HEK293 (cell line): ENCODE data around the gene NUDT13.
A peak's percentile ranks its signal among the peaks of the same experiment; 100 is the strongest.

Experiments used
- FEZF1 ChIP-seq: fragments of 450-650 bp; formaldehyde crosslinking; IDR thresholded peaks from 2 replicates; pipeline ENCODE4 v1.5.1; 2016; ENCODE audit warnings: missing biosample characterization, missing genetic modification characterization
- KLF10 ChIP-seq: fragments of 450-650 bp; IDR thresholded peaks from 2 replicates; pipeline ENCODE4 v1.5.1; 2018; ENCODE audit warnings: missing biosample characterization, mild to moderate bottlenecking, missing genetic modification characterization
- MYNN ChIP-seq: fragments of 450-650 bp; formaldehyde crosslinking; IDR thresholded peaks from 2 replicates; pipeline ENCODE4 v1.5.1; 2016; ENCODE audit warnings: missing biosample characterization, missing genetic modification characterization, borderline replicate concordance
- REST ChIP-seq: fragments of 450-650 bp; formaldehyde crosslinking; IDR thresholded peaks from 2 replicates; pipeline ENCODE4 v1.5.1; 2016; ENCODE audit warnings: missing biosample characterization, missing genetic modification characterization
- SALL2 ChIP-seq: fragments of 450-650 bp; formaldehyde crosslinking; IDR thresholded peaks from 2 replicates; pipeline ENCODE4 v1.5.0; 2017; ENCODE audit warnings: missing biosample characterization, mild to moderate bottlenecking, missing genetic modification characterization, borderline replicate concordance
- SCRT1 ChIP-seq: fragments of 450-650 bp; formaldehyde crosslinking; IDR thresholded peaks from 2 replicates; pipeline ENCODE4 v1.5.1; 2016; ENCODE audit warnings: missing biosample characterization, missing genetic modification characterization, borderline replicate concordance
- SP3 ChIP-seq: fragments of 450-650 bp; formaldehyde crosslinking; IDR thresholded peaks from 2 replicates; pipeline ENCODE4 v1.5.1; 2016; ENCODE audit warnings: missing biosample characterization, missing genetic modification characterization
- YY1 ChIP-seq: fragments of 450-650 bp; formaldehyde crosslinking; IDR thresholded peaks from 2 replicates; pipeline ENCODE4 v1.5.1; 2018; ENCODE audit warnings: missing biosample characterization, missing genetic modification characterization
- ZNF169 ChIP-seq: fragments of 450-650 bp; formaldehyde crosslinking; IDR thresholded peaks from 2 replicates; pipeline ENCODE4 v1.5.1; 2016; ENCODE audit warnings: missing biosample characterization, missing genetic modification characterization
- ZNF175 ChIP-seq: fragments of 450-650 bp; formaldehyde crosslinking; IDR thresholded peaks from 2 replicates; pipeline ENCODE4 v1.5.1; 2016; ENCODE audit warnings: missing biosample characterization, missing genetic modification characterization
- ZNF202 ChIP-seq: fragments of 450-650 bp; formaldehyde crosslinking; IDR thresholded peaks from 2 replicates; pipeline ENCODE4 v1.5.1; 2016; ENCODE audit warnings: missing biosample characterization, missing genetic modification characterization, borderline replicate concordance
- ZNF280C ChIP-seq: fragments of 450-650 bp; formaldehyde crosslinking; IDR thresholded peaks from 2 replicates; pipeline ENCODE4 v1.5.1; 2016; ENCODE audit warnings: missing biosample characterization, missing genetic modification characterization
- ZNF292 ChIP-seq: fragments of 450-650 bp; formaldehyde crosslinking; IDR thresholded peaks from 2 replicates; pipeline ENCODE4 v1.5.1; 2016; ENCODE audit warnings: low read depth, missing biosample characterization, missing genetic modification characterization, borderline replicate concordance
- ZNF426 ChIP-seq: fragments of 450-650 bp; formaldehyde crosslinking; IDR thresholded peaks from 2 replicates; pipeline ENCODE4 v1.5.1; 2017; ENCODE audit warnings: missing biosample characterization, missing genetic modification characterization, mild to moderate bottlenecking, inconsistent platforms, moderate library complexity
- ZNF518A ChIP-seq: fragments of 450-650 bp; formaldehyde crosslinking; conservative IDR thresholded peaks from 2 replicates; pipeline ENCODE4 v1.5.1; 2016; ENCODE audit warnings: low read depth, missing biosample characterization, missing genetic modification characterization
- ZNF521 ChIP-seq: fragments of 450-650 bp; formaldehyde crosslinking; IDR thresholded peaks from 2 replicates; pipeline ENCODE4 v1.5.1; 2017; ENCODE audit warnings: missing biosample characterization, mild to moderate bottlenecking, missing genetic modification characterization
- ZNF571 ChIP-seq: fragments of 450-650 bp; formaldehyde crosslinking; IDR thresholded peaks from 2 replicates; pipeline ENCODE4 v1.5.0; 2017; ENCODE audit warnings: missing biosample characterization, missing genetic modification characterization
- ZNF629 ChIP-seq: fragments of 450-650 bp; formaldehyde crosslinking; IDR thresholded peaks from 2 replicates; pipeline ENCODE4 v1.5.1; 2017; ENCODE audit warnings: missing biosample characterization, missing genetic modification characterization
- ZNF664 ChIP-seq: fragments of 450-650 bp; formaldehyde crosslinking; IDR thresholded peaks from 2 replicates; pipeline ENCODE4 v1.5.1; 2016; ENCODE audit warnings: missing biosample characterization, missing genetic modification characterization
- ZNF707 ChIP-seq: fragments of 450-650 bp; formaldehyde crosslinking; IDR thresholded peaks from 2 replicates; pipeline ENCODE4 v1.5.1; 2016; ENCODE audit warnings: missing biosample characterization, missing genetic modification characterization
- ZNF843 ChIP-seq: fragments of 450-650 bp; formaldehyde crosslinking; IDR thresholded peaks from 2 replicates; pipeline ENCODE4 v1.5.1; 2016; ENCODE audit warnings: missing biosample characterization, missing genetic modification characterization
- TF ChIP-seq, protein P1 (sequence below): fragments of 450-650 bp; formaldehyde crosslinking; IDR thresholded peaks from 2 replicates; pipeline ENCODE4 v1.5.1; 2016; ENCODE audit warnings: missing biosample characterization, missing genetic modification characterization, borderline replicate concordance
- TF ChIP-seq, protein P2 (sequence below): fragments of 450-650 bp; formaldehyde crosslinking; IDR thresholded peaks from 2 replicates; pipeline ENCODE4 v1.5.1; 2016; ENCODE audit warnings: missing biosample characterization, missing genetic modification characterization

Gene NUDT13

DNA sequence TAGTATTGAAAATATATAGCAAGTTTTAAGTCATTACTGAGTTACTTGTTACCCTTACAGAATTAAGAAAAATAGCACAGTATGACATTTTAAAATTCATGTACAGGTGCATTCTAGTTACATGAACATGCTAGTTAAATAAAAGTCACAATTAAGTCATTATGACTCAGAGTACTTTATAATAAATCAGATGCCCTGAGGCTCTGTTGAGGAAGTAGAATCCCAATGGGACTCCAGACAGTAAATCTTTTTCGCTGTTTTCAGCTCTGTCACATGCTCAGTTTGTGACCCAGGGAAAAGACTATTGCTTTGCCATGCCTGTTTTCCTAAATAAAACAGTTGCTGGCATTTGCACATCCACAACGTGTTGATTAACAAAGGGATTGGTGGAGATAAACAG is 21.0 kb downstream of the NUDT13 start (continued):
- 0 out of 2 replicates have a peak, but pooled peaks have one; percentile 27 for TF ChIP-seq ZNF664 (tag by site-specific recombination)
- TF ChIP-seq ZNF426 (tag by site-specific recombination): no peak
- TF ChIP-seq SALL2 (tag by site-specific recombination): no peak
- no peak for TF ChIP-seq ZNF202
- peak; percentile 41 for TF ChIP-seq KLF10
- TF ChIP-seq ZNF843: peak; percentile 58; the same call in 1 of the 2 replicates
- peak; percentile 51 for TF ChIP-seq ZNF629 (tag by site-specific recombination)
- TF ChIP-seq ZNF571 (tag by site-specific recombination): no peak
- TF ChIP-seq ZNF521 (tag by site-specific recombination): no peak
- TF ChIP-seq YY1: no peak
- TF ChIP-seq ZNF518A (tag by site-specific recombination): no peak
- no peak for TF ChIP-seq ZNF292 (tag by site-specific recombination)
- 0 out of 2 replicates have a peak, but pooled peaks have one; percentile 19 for TF ChIP-seq SCRT1 (tag by site-specific recombination)
- TF ChIP-seq ZNF175: no peak
- TF ChIP-seq SP3 (tag by site-specific recombination): no peak
- TF ChIP-seq, protein P1, sequence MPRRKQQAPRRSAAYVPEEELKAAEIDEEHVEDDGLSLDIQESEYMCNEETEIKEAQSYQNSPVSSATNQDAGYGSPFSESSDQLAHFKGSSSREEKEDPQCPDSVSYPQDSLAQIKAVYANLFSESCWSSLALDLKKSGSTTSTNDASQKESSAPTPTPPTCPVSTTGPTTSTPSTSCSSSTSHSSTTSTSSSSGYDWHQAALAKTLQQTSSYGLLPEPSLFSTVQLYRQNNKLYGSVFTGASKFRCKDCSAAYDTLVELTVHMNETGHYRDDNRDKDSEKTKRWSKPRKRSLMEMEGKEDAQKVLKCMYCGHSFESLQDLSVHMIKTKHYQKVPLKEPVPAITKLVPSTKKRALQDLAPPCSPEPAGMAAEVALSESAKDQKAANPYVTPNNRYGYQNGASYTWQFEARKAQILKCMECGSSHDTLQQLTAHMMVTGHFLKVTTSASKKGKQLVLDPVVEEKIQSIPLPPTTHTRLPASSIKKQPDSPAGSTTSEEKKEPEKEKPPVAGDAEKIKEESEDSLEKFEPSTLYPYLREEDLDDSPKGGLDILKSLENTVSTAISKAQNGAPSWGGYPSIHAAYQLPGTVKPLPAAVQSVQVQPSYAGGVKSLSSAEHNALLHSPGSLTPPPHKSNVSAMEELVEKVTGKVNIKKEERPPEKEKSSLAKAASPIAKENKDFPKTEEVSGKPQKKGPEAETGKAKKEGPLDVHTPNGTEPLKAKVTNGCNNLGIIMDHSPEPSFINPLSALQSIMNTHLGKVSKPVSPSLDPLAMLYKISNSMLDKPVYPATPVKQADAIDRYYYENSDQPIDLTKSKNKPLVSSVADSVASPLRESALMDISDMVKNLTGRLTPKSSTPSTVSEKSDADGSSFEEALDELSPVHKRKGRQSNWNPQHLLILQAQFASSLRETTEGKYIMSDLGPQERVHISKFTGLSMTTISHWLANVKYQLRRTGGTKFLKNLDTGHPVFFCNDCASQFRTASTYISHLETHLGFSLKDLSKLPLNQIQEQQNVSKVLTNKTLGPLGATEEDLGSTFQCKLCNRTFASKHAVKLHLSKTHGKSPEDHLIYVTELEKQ: no peak
- no peak for TF ChIP-seq REST
- TF ChIP-seq ZNF169: no peak
- TF ChIP-seq, protein P2, sequence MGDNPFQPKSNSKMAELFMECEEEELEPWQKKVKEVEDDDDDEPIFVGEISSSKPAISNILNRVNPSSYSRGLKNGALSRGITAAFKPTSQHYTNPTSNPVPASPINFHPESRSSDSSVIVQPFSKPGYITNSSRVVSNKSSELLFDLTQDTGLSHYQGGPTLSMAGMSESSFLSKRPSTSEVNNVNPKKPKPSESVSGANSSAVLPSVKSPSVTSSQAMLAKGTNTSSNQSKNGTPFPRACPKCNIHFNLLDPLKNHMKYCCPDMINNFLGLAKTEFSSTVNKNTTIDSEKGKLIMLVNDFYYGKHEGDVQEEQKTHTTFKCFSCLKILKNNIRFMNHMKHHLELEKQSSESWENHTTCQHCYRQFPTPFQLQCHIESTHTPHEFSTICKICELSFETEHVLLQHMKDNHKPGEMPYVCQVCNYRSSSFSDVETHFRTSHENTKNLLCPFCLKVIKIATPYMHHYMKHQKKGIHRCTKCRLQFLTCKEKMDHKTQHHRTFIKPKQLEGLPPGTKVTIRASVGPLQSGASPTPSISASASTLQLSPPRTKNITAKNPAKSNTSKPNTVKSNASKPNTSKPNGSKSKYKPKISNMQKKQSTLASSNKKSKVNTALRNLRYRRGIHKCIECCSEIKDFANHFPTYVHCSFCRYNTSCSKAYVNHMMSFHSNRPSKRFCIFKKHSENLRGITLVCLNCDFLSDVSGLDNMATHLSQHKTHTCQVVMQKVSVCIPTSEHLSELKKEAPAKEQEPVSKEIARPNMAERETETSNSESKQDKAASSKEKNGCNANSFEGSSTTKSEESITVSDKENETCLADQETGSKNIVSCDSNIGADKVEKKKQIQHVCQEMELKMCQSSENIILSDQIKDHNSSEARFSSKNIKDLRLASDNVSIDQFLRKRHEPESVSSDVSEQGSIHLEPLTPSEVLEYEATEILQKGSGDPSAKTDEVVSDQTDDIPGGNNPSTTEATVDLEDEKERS (tag by site-specific recombination): no peak
- no peak for TF ChIP-seq ZNF280C (tag by site-specific recombination)
- TF ChIP-seq ZNF707 (tag by site-specific recombination): no peak
- TF ChIP-seq FEZF1 (tag by site-specific recombination): peak; percentile 66
- TF ChIP-seq MYNN (tag by site-specific recombination): peak; percentile 62; the same call in 1 of the 2 replicates
